GM18517 (cell line): ENCODE results near the gene CYCS.
"Not testable (repeated sequence)": the region's sequence is repeated elsewhere in the genome, so short reads cannot be mapped to it uniquely, and the experiment has no call there.

ENCODE experiments used
- ATAC-seq: cut with Tn5 transposase; IDR thresholded peaks from one replicate; pipeline ENCODE4 v1.9.1; 2021; ENCODE audit warnings: mild to moderate bottlenecking, moderate library complexity; ENCODE audit not compliant: unreplicated experiment

CYCS gene

DNA sequence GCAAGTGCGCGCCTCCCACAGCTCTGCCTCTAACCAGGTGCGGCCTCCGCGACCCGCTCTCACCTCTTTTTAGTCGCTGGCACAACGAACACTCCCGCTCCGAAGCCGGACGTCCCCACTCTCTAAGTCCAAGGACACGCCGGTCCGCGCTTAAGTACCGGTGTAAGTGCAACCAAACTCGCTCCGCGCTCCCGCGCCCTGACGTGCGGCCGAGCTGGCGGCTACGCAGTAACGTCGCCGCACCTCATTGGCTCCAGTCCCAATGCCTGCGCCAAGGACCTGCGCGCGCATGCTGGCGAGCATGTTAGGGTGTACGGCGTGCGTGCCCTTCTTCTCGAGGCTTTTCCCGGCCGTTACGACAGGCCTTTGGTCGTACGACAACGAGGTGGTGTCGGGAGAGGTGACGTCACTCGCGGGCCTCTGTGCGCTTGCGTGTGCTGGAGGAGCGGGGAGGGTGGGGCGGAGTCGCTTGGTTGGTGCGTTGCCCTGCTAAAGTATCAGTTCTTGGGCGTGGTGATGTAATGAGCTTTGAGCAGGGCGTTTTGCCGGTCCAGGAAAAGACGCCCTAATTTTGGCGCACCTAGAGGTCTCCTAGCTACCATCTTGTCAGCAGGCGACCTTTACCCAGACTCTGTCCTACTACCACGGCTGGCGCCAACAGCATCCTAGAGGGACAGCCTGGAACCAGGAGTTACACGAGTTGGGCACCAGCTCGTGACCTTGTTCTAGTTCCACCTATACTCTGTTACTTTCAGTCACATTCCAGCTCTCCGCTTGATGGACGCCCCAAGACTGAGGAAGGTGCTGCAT lies at the start of gene CYCS:
CYCS (minus strand) TSS at position 124 of the 810 bp plus-strand sequence. CDS start 1,141 bp downstream, outside the sequence.
- ATAC-seq: peak; percentile 88

DNA sequence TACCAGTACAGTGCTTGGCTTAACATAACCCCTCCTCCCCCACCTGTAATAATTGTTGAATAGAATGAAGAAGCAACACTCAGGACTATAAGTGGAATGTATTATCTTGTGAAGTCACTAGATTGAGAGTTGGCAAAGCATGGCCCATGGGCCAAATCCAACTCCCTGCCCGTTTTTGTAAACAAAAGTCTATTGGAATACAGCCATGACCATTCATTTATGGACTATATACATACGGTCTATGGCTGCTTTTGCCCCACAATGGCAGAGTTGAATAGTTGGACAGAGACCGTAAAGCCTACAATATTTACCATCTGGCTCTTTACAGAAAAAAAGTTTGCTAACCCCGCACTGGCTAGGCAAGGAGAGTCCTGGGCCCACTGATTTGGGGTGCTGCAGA lies 48.1 kb upstream of the CYCS start:
- no peak for ATAC-seq

- no peak for ATAC-seq
Observed at GRCh38 chr7:25171516-25171915, 46.5 kb upstream of the CYCS start.

GRCh38 chr7:25171071-25171470 lies 46.0 kb upstream of the CYCS start:
- ATAC-seq: no peak

- no peak for ATAC-seq
Observed at GRCh38 chr7:25169683-25170082, 44.6 kb upstream of the CYCS start.

DNA sequence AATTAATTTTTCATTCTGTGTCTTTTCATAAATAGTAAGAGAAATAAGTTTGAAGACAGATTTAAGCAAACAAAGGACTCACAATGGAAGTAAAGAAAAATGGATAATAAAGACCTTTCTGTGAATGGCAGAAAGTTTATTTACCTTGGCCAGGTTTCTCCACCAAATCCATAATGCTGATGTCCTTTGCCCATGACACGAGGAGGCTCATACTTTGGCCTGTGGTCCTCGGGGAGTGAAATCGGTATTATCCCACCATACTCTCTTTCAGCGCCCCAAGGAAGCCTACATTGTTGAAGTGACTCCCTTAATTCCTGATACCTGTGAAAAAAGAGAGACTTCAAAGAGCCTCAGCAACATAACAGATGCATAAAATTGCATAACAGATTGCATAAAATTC lies 43.1 kb upstream of the CYCS start:
- ATAC-seq: no peak

DNA sequence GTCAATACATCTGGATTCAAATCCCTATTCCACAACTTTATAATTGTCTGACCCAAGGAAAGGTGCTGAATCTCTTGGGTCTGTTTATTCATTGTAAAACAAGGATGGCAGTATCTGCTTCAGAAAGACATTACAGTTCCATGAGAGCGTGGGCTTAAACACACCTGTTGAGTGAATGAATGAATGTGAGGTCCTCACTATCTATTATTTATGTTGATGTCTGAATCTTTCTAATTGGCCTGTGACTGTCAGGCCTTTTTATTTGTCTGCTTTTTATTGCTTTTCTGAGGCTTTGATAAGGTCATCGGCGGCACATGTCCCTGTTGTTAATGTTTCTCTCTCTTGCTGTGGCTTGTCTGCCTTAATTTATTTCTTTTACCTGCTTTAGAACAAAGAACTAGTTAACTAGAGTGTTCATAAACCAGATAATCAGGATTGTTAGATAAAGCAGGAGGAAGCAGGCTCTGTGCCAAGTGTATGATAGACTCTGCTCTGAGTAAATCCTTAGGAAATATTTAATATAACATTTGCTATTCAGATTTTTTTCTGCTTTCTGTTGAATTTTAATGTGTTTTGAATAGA lies 42.3 kb upstream of the CYCS start:
- no peak for ATAC-seq

DNA sequence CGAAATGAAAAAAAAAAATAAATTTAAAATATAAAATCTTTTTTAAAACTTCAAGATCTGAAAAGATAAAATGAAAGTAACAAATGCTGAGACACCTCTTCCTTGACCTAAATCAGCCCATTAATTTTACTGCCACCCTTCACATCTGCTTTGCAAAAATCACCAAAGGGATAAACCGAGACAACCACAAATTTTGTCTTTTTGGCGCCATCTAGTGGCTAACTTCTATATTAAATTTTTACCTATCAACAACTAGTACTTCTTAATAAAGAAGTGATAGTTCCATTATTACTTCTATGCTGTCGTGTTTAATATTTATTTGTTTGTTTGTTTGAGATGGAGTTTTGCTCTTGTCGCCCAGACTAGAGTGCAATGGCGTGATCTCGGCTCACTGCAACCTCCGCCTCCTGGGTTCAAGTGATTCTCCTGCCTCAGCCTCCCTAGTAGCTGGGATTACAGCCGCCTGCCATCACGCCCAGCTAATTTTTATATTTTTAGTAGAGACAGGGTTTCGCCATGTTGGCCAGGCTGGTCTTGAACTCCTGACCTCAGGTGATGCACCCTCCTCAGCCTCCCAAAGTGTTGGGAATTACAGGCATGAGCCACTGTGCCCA lies 35.0 kb upstream of the CYCS start:
- ATAC-seq: not testable (repeated sequence)

- ATAC-seq: no peak
Observed at GRCh38 chr7:25158966-25159365, 33.9 kb upstream of the CYCS start.

- no peak for ATAC-seq
Observed at GRCh38 chr7:25151773-25152172, 26.7 kb upstream of the CYCS start.

- ATAC-seq: no peak
Observed at GRCh38 chr7:25149836-25150235, 24.8 kb upstream of the CYCS start.

DNA sequence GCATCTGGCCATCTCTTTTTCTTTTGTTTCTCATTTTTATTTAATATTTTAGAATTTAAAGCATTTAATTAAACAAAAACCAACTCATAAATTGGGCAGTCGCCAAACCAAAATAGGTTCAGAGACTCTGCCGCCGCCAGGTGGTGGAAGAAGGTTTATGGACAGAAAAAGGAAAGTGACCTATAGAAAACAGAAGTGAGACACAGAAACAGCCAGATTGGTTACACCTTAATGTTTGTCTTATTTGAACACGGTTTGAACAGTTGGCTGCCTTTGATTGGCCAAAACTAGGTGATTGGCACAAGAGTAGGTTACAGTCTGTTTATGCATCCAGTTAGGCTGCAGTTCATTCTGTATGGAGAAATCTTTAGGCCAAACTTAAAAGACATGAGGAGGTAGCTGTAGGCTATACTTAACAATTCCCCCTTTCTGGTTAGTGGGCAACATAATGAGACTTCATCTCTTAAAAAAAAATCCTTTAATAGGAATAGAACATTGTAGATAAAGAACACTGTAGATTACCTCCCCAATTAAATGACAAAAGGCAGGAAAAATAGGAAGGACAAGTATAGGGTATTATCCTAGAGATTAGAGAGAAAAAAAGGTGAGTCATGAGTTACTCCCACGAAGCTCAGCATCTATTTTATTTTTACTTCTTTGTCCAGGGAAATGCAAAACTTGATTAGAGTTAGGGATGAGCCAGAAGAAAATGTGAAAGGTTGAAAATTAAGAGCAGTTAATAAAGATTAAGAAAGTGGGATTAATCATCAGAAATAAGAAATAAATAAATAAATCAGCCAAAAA lies 23.9 kb upstream of the CYCS start:
- ATAC-seq: no peak

GRCh38 chr7:25143763-25144162 lies 18.7 kb upstream of the CYCS start:
- no peak for ATAC-seq

DNA sequence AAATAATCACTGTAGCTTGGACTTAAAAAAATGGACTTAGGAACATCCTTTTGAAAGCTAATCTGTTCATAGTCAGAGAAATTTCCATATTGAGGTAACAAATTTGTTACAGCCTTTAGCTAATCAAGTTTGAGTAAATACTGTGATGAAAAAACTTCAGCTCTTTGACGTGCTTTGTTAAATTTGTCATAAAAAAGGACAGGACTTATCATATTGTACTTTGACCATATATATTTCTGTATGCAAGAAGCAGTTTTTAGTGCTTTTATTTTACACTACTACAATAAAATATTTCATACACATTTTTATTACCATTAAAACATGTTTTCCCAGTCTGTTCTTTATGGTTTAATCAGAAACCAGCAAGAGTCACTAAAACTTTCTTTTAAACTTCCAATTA lies 14.5 kb upstream of the CYCS start:
- no peak for ATAC-seq

GRCh38 chr7:25134358-25135010 lies 9.4 kb upstream of the CYCS start:
- no peak for ATAC-seq

DNA sequence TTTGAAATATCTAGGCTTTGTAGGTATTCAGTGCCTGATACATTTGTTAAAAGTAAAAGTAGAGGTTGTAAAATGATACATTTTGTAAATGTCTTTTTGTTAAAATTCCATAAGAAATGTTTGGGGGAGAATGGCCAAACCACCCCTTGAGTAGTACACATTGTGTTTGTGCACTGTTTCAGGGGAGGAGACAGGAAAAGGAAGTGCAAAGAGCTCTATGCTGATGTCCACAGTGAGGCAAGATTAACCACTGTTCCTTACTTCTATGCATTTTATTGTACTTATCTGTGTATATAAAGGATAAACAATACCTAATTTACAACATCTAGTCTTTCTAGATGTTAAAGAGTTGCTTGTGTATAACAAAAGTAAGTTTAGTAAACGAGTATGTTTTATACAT lies 7.4 kb upstream of the CYCS start:
- no peak for ATAC-seq

- no peak for ATAC-seq
Observed at GRCh38 chr7:25126751-25127150, 1.7 kb upstream of the CYCS start.

DNA sequence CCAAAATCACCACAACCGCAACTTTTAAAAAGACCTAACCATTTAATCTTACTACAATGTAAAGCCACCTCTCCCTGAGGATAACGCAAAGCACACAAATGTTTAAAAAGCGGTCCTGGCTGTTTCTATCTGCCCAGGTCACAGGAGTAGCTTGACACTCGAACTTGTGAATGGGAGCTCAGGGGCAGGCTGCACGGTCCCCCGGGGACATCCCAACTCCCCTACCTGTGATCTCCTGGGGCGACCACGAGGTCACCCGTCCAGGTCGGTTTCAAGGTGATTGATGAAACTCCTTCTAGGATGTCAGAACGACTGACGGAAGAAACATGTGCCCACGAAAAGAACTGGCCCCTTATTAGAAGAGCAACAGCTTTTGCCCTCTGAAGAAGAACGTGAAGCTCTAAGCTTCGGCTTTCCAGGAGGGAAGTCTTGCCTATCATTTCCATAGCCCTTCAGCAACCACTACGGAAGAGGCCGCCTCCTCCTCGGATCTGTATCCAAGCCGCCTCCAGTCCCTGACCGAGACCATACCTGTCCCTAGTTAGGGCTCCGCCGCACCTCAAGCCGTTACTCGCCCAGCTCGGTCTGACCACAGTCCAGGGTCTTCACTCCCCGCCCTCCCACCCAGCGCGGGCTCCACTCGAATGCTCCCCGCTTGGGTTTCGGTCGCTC lies 459 bp downstream of the CYCS start:
- ATAC-seq: no peak

- no peak for ATAC-seq
Observed at GRCh38 chr7:25122373-25122772, 2.7 kb downstream of the CYCS start.

GRCh38 chr7:25121599-25121998 lies 3.5 kb downstream of the CYCS start:
- ATAC-seq: no peak
